Hepatocyte (in vitro differentiated cells): ENCODE results near the gene MAGI1.

ENCODE experiments used
- CTCF ChIP-seq: fragments of 200-600 bp; sonication (generic); IDR thresholded peaks from 2 replicates; pipeline ENCODE4 v1.5.1; 2016; ENCODE audit warnings: antibody characterized with exemption, mild to moderate bottlenecking; ENCODE audit not compliant: poor library complexity
- EZH2phosphoT487 ChIP-seq: fragments of 200-600 bp; sonication (generic); IDR thresholded peaks from one replicate; pipeline ENCODE4 v1.6.1; 2018; ENCODE audit warnings: antibody characterized with exemption, mild to moderate bottlenecking, low read depth, moderate library complexity; ENCODE audit not compliant: unreplicated experiment, severe bottlenecking

GRCh38 chr3:66073464-66074141, 34.9 kb upstream of the MAGI1 start:
- TF ChIP-seq EZH2phosphoT487, result no peak
- no peak for TF ChIP-seq CTCF
